Skeletal muscle tissue (tissue), 4 donors: Measurements from ENCODE around the gene FGF18. TPM values are rescaled to one million over a fixed set of nuclear protein-coding genes. Genes with fewer than 3 reads are reported as not detected.
"Not testable (repeated sequence)": the region's sequence is repeated elsewhere in the genome, so short reads cannot be mapped to it uniquely, and the experiment has no call there.

ENCODE experiments used
- H3K27ac ChIP-seq: one replicate; pipeline ENCODE4 v1.7.0; 2013; ENCODE audit warnings: mild to moderate bottlenecking, low read depth, low read length, inconsistent platforms
- H3K27me3 ChIP-seq, 3 donors: one replicate each; pipeline ENCODE4 v1.7.0; 2013; ENCODE audit warnings: low read length in 3 of 3; ENCODE audit not compliant: control insufficient read depth in 3 of 3, insufficient read depth in 3 of 3
- H3K36me3 ChIP-seq, 3 donors: one replicate each; pipeline ENCODE4 v1.7.0; 2013; ENCODE audit warnings: low read length in 3 of 3; ENCODE audit not compliant: control insufficient read depth in 3 of 3, insufficient read depth in 3 of 3
- H3K4me1 ChIP-seq, 3 donors: one replicate each; pipeline ENCODE4 v1.7.0; 2013; ENCODE audit warnings: low read length in 3 of 3, mild to moderate bottlenecking in 3 of 3; ENCODE audit not compliant: control insufficient read depth in 3 of 3, insufficient read depth in 3 of 3
- H3K4me3 ChIP-seq, 3 donors: one replicate each; pipeline ENCODE4 v1.7.0; 2013; ENCODE audit warnings: low read length in 3 of 3
- H3K9ac ChIP-seq, 3 donors: one replicate each; pipeline ENCODE4 v1.7.0; 2013; ENCODE audit warnings: low read length in 3 of 3, mild to moderate bottlenecking in 3 of 3, moderate library complexity in 2 of 3, low read depth in 1 of 3
- H3K9me3 ChIP-seq, 3 donors: one replicate each; pipeline ENCODE4 v1.7.0; 2013; ENCODE audit warnings: low read length in 3 of 3; ENCODE audit not compliant: control insufficient read depth in 3 of 3
- total RNA-seq: library from RNA; depleted of rRNA; stranded (reverse); fragments of >200 nt; gene quantifications from one replicate; pipeline ENCODE4 v1.2.3, GENCODE V29; 2014
- donor health status: Osteomylitis.

FGF18 gene
- total RNA-seq, 1 donor from 2014 or later, result 3.1 TPM

- H3K27me3 ChIP-seq, result no peaks in the 10 kb centered on the region
- no peak overlapping the region for H3K27ac ChIP-seq
- no peak overlapping the region for H3K9ac ChIP-seq
- peaks cover 15 to 26% (median 17%) of the 10 kb centered on the region in 3 donors for H3K36me3 ChIP-seq
- H3K4me3 ChIP-seq, result no peak overlapping the region
- H3K9me3 ChIP-seq, result no peaks in the 10 kb centered on the region
- H3K4me1 ChIP-seq, result peaks cover 0 to under 1% (median under 1%) of the 10 kb centered on the region in 3 donors
These were observed 6.1 kb upstream of the FGF18 start for GRCh38 chr5:171413153-171413910.

GRCh38 chr5:171413993-171414392 is 5.5 kb upstream of the FGF18 start:
- not testable (repeated sequence) for H3K9me3 ChIP-seq, H3K4me1 ChIP-seq, H3K27me3 ChIP-seq, H3K4me3 ChIP-seq, H3K9ac ChIP-seq, H3K27ac ChIP-seq
- peaks cover 14 to 25% (median 15%) of the 10 kb centered on the region in 3 donors for H3K36me3 ChIP-seq

GRCh38 chr5:171415115-171415730 is 4.2 kb upstream of the FGF18 start:
- no peaks in the 10 kb centered on the region for H3K9me3 ChIP-seq
- H3K4me1 ChIP-seq, result peaks cover 9 to 12% (median 10%) of the 10 kb centered on the region in 3 donors
- H3K27ac ChIP-seq, result no peak overlapping the region
- H3K27me3 ChIP-seq, result peaks cover 0 to 4% (median 0%) of the 10 kb centered on the region in 3 donors
- H3K4me3 ChIP-seq, result no peak overlapping the region
- H3K9ac ChIP-seq, result no peak overlapping the region
- peaks cover 6 to 15% (median 12%) of the 10 kb centered on the region in 3 donors for H3K36me3 ChIP-seq

GRCh38 chr5:171416160-171417049 is 3.0 kb upstream of the FGF18 start:
- Histone ChIP-seq H3K9me3 (no peaks in the 10 kb centered on the region), H3K27ac (no peak overlapping the region), H3K4me1 (peaks cover 20 to 21% (median 20%) of the 10 kb centered on the region in 3 donors), H3K4me3 (no peak overlapping the region), H3K36me3 (peaks cover 3 to 10% (median 9%) of the 10 kb centered on the region in 3 donors), H3K9ac (no peak overlapping the region), H3K27me3 (peaks cover 0 to 5% (median 4%) of the 10 kb centered on the region in 3 donors)

- peaks cover 0 to 5% (median 4%) of the 10 kb centered on the region in 3 donors for H3K27me3 ChIP-seq
- peak overlapping the region in 2 of 3 donors; percentile 63 to 70 for H3K4me3 ChIP-seq
- peaks cover 0 to 2% (median 2%) of the 10 kb centered on the region in 3 donors for H3K36me3 ChIP-seq
- H3K9ac ChIP-seq, result peak overlapping the region in 1 of 3 donors; percentile 45
- no peaks in the 10 kb centered on the region for H3K9me3 ChIP-seq
- no peak overlapping the region for H3K27ac ChIP-seq
- H3K4me1 ChIP-seq, result peaks cover 20 to 22% (median 21%) of the 10 kb centered on the region in 3 donors
These were observed 998 bp upstream of the FGF18 start for GRCh38 chr5:171418316-171418981.

GRCh38 chr5:171419688-171420430 is 412 bp downstream of the FGF18 start:
- Histone ChIP-seq H3K36me3 (no peaks in the 10 kb centered on the region), H3K27ac (no peak overlapping the region), H3K4me1 (peaks cover 20 to 22% (median 21%) of the 10 kb centered on the region in 3 donors), H3K4me3 (peak overlapping the region; percentile 63 to 64 (median 63)), H3K27me3 (peaks cover 0 to 5% (median 4%) of the 10 kb centered on the region in 3 donors), H3K9ac (peak overlapping the region in 1 of 3 donors; percentile 8), H3K9me3 (no peaks in the 10 kb centered on the region)

- Histone ChIP-seq H3K4me1 (peaks cover 20 to 22% (median 21%) of the 10 kb centered on the region in 3 donors), H3K27me3 (peaks cover 0 to 5% (median 4%) of the 10 kb centered on the region in 3 donors), H3K27ac (peak overlapping the region; percentile 36)
These were observed 1.2 kb downstream of the FGF18 start for GRCh38 chr5:171420431-171421241.

GRCh38 chr5:171421331-171422262 is 2.1 kb downstream of the FGF18 start:
- H3K4me1 ChIP-seq, result peaks cover 20 to 22% (median 21%) of the 10 kb centered on the region in 3 donors
- no peak overlapping the region for H3K9ac ChIP-seq
- no peaks in the 10 kb centered on the region for H3K36me3 ChIP-seq
- peak overlapping the region in 2 of 3 donors; percentile 31 to 64 for H3K4me3 ChIP-seq
- peaks cover 0 to 5% (median 4%) of the 10 kb centered on the region in 3 donors for H3K27me3 ChIP-seq
- H3K9me3 ChIP-seq, result no peaks in the 10 kb centered on the region
- H3K27ac ChIP-seq, result no peak overlapping the region

More at GRCh38 chr5:171420431-171421241, 1.2 kb downstream of the FGF18 start:
- Histone ChIP-seq H3K9me3 (no peaks in the 10 kb centered on the region), H3K9ac (peak overlapping the region in 2 of 3 donors; percentile 45 to 53), H3K36me3 (no peaks in the 10 kb centered on the region), H3K4me3 (peak overlapping the region; percentile 62 to 64 (median 63))
